A549 (cell line): ENCODE results near the gene CDC27. TPM values are rescaled to one million over a fixed set of nuclear protein-coding genes. Genes with fewer than 3 reads are reported as not detected.

ENCODE experiments used
- ATAC-seq, 2 experiments: fragments of 200-7000 bp in 1 of 2; fragments of >200 bp in 1 of 2; cut with Nextera tagmentation in 1 of 2; cut with Tn5 transposase in 1 of 2; 3 replicates each; pipeline versions ENCODE4 v1.8.0 to v1.9.1; 2018 to 2020; ENCODE audit warnings: mild to moderate bottlenecking in 1 of 2, moderate library complexity in 1 of 2
- CTCF ChIA-PET: fragments of 300-600 bp; sonication (Branson Sonifier 250); formaldehyde crosslinking; extraction: SDS; loops from one replicate; lab custom pipeline; 2021; ENCODE audit warnings: antibody characterized with exemption, inconsistent platforms; lab: Yijun Ruan, JAX
- POLR2A ChIA-PET: fragments of 350-600 bp; formaldehyde crosslinking; extraction: SDS; loops from one replicate; lab custom pipeline; 2021; ENCODE audit warnings: antibody characterized with exemption, inconsistent platforms; lab: Yijun Ruan, JAX
- DNase-seq, 2 experiments: peaks; one replicate each; pipeline versions ENCODE4 v3.0.0 to v3.0.0-alpha.2; 2011 to 2016; ENCODE audit warnings: low read depth in 1 of 2, low spot score in 1 of 2
- FAIRE-seq: peaks from 2 replicates; lab custom pipeline; 2011; peaks lifted over from hg19 to GRCh38; lab: Jason Lieb, UNC
- H3K27ac ChIP-seq, 2 experiments: fragments of >200 bp; sonication (Bioruptor Twin); formaldehyde crosslinking; 3 replicates each; pipeline ENCODE4 v1.5.1; 2016 to 2017
- H3K4me1 ChIP-seq: fragments of >200 bp; sonication (Bioruptor Twin); formaldehyde crosslinking; 3 replicates; pipeline ENCODE4 v1.6.1; 2016
- H3K4me2 ChIP-seq: fragments of >200 bp; sonication (Bioruptor Twin); formaldehyde crosslinking; 3 replicates; pipeline ENCODE4 v1.6.1; 2016
- H3K4me3 ChIP-seq: fragments of >200 bp; sonication (Bioruptor Twin); formaldehyde crosslinking; 3 replicates; pipeline ENCODE4 v1.5.1; 2016
- H3K9me3 ChIP-seq: fragments of >200 bp; sonication (Bioruptor Twin); formaldehyde crosslinking; 3 replicates; pipeline ENCODE4 v1.6.1; 2016
- ATOH8 ChIP-seq: fragments of 250-450 bp; sonication (Bioruptor Pico); IDR thresholded peaks from 2 replicates; pipeline ENCODE4 v1.5.0; 2020; ENCODE audit warnings: low read depth, mild to moderate bottlenecking, moderate library complexity
- CBX8 ChIP-seq: fragments of 200-600 bp; sonication (generic); IDR thresholded peaks from 2 replicates; pipeline ENCODE4 v1.6.1; 2016
- CEBPB ChIP-seq, 2 experiments: fragments of >200 bp in 1 of 2; sonication (Bioruptor Twin) in 1 of 2; formaldehyde crosslinking in 1 of 2; IDR thresholded peaks; 2 replicates each; pipeline ENCODE4 v1.6.1; 2012 to 2016
- CHD2 ChIP-seq: fragments of 150-350 bp; IDR thresholded peaks from 2 replicates; pipeline ENCODE4 v1.6.1; 2014; ENCODE audit warnings: low read length; ENCODE audit not compliant: partially characterized antibody
- CHD4 ChIP-seq: fragments of 200-600 bp; sonication (generic); IDR thresholded peaks from 2 replicates; pipeline ENCODE4 v1.6.1; 2016; ENCODE audit warnings: antibody characterized with exemption, mild to moderate bottlenecking, borderline replicate concordance
- FOXS1 ChIP-seq: fragments of 250-450 bp; sonication (Bioruptor Pico); IDR thresholded peaks from 2 replicates; pipeline ENCODE4 v1.5.0; 2020; ENCODE audit warnings: mild to moderate bottlenecking, moderate library complexity
- HDAC2 ChIP-seq: fragments of 200-600 bp; sonication (generic); IDR thresholded peaks from 2 replicates; pipeline ENCODE4 v1.6.1; 2016
- HES2 ChIP-seq: fragments of >200 bp; sonication (Bioruptor Twin); formaldehyde crosslinking; IDR thresholded peaks from 2 replicates; pipeline ENCODE4 v1.6.1; 2016
- HMGXB4 ChIP-seq: fragments of 250-450 bp; sonication (Bioruptor Pico); IDR thresholded peaks from 2 replicates; pipeline ENCODE4 v1.5.0; 2021; ENCODE audit warnings: mild to moderate bottlenecking, moderate library complexity, borderline replicate concordance
- HOXA7 ChIP-seq: fragments of 250-450 bp; sonication (Bioruptor Pico); IDR thresholded peaks from 2 replicates; pipeline ENCODE4 v1.5.0; 2020; ENCODE audit warnings: mild to moderate bottlenecking, moderate library complexity
- HOXB13 ChIP-seq: fragments of 250-450 bp; sonication (Bioruptor Pico); IDR thresholded peaks from 2 replicates; pipeline ENCODE4 v1.5.0; 2020; ENCODE audit warnings: low read depth, mild to moderate bottlenecking, moderate library complexity
- JUNB ChIP-seq: fragments of >200 bp; sonication (Bioruptor Twin); formaldehyde crosslinking; IDR thresholded peaks from 2 replicates; pipeline ENCODE4 v1.6.1; 2016
- MAFK ChIP-seq: fragments of 450-650 bp; IDR thresholded peaks from 2 replicates; pipeline ENCODE4 v1.6.1; 2014; ENCODE audit not compliant: partially characterized antibody
- NPAS2 ChIP-seq: fragments of 250-450 bp; sonication (Bioruptor Pico); IDR thresholded peaks from 2 replicates; pipeline ENCODE4 v1.8.0; 2022; ENCODE audit warnings: mild to moderate bottlenecking, moderate library complexity, borderline replicate concordance
- NR3C1 ChIP-seq: fragments of >200 bp; sonication (Bioruptor Twin); formaldehyde crosslinking; IDR thresholded peaks from 3 replicates; pipeline ENCODE4 v1.6.1; 2017
- PHF8 ChIP-seq: fragments of 200-600 bp; sonication (generic); IDR thresholded peaks from 2 replicates; pipeline ENCODE4 v1.6.1; 2016; ENCODE audit warnings: low read depth, mild to moderate bottlenecking, antibody characterized with exemption, moderate library complexity, borderline replicate concordance
- POLR2AphosphoS2 ChIP-seq: conservative IDR thresholded peaks from 2 replicates; pipeline ENCODE4 v1.6.1; 2012; ENCODE audit warnings: low read length, improper control_type of control experiment, inconsistent platforms
- RAD21 ChIP-seq, 2 experiments: fragments of >200 bp in 1 of 2; sonication (Bioruptor Twin) in 1 of 2; formaldehyde crosslinking in 1 of 2; IDR thresholded peaks in 1 of 2; conservative IDR thresholded peaks in 1 of 2; 2 replicates in 1 of 2; 3 replicates in 1 of 2; pipeline ENCODE4 v1.6.1; 2012 to 2018; ENCODE audit warnings: inconsistent platforms in 1 of 2
- RFX5 ChIP-seq: fragments of 450-650 bp; IDR thresholded peaks from 2 replicates; pipeline ENCODE4 v1.7.1; 2014; ENCODE audit warnings: antibody characterized with exemption, mild to moderate bottlenecking, moderate library complexity
- RNF2 ChIP-seq: fragments of 200-600 bp; sonication (generic); IDR thresholded peaks from 2 replicates; pipeline ENCODE4 v1.6.1; 2016; ENCODE audit warnings: low read depth, mild to moderate bottlenecking, antibody characterized with exemption, moderate library complexity, borderline replicate concordance
- SREBF2 ChIP-seq: fragments of 450-650 bp; IDR thresholded peaks from 2 replicates; pipeline ENCODE4 v1.6.1; 2014; ENCODE audit warnings: mild to moderate bottlenecking, moderate library complexity
- ZFP36 ChIP-seq: fragments of 450-650 bp; IDR thresholded peaks from 2 replicates; pipeline ENCODE4 v1.6.1; 2014; ENCODE audit warnings: borderline replicate concordance; ENCODE audit not compliant: partially characterized antibody
- WGBS: methylation state at CpG from one replicate; pipeline ENCODE4 v1.1.6; 2017; ENCODE audit errors: missing lambda C conversion rate; 5-methylcytosine and 5-hydroxymethylcytosine counted together
- polyA plus RNA-seq, 4 experiments: library from polyadenylated mRNA; depleted of rRNA in 3 of 4; stranded (reverse); fragments of >200 nt; fragmentation: RNase III in 1 of 4; extraction: RNeasy Plus Mini Kit Qiagen cat#74134 plus additional on column Dnase treatment in 1 of 4; gene quantifications; 2 replicates in 3 of 4; 3 replicates in 1 of 4; pipeline ENCODE4 v1.2.3, GENCODE V29; 2011 to 2017
- TF ChIP-seq, protein P1 (sequence below): IDR thresholded peaks from 2 replicates; pipeline ENCODE4 v1.6.1; 2012
- TF ChIP-seq, protein P2 (sequence below): fragments of 450-650 bp; IDR thresholded peaks from 2 replicates; pipeline ENCODE4 v1.6.1; 2014; ENCODE audit warnings: antibody characterized with exemption
- TF ChIP-seq, protein P3 (sequence below): IDR thresholded peaks from 2 replicates; pipeline ENCODE4 v1.6.1; 2012; ENCODE audit warnings: low read depth, borderline replicate concordance
- TF ChIP-seq, protein P4 (sequence below): fragments of >200 bp; sonication (Bioruptor Twin); formaldehyde crosslinking; IDR thresholded peaks from 3 replicates; pipeline ENCODE4 v1.5.1; 2016
- TF ChIP-seq, protein P5 (sequence below): fragments of >200 bp; sonication (Bioruptor Twin); formaldehyde crosslinking; IDR thresholded peaks from 3 replicates; pipeline ENCODE4 v1.6.1; 2016

CDC27 gene
- polyA plus RNA-seq, 2 of the 4 experiments (the other 2 are of a cell fraction), result 88.0 to 150 TPM

GRCh38 chr17:47102914-47103313 lies 86.2 kb downstream of the CDC27 start:
- Histone ChIP-seq H3K27ac (no peak overlapping the region), H3K4me1 (peaks cover 13% of the 10 kb centered on the region), H3K4me3 (no peak overlapping the region)
- CTCF ChIA-PET, result interaction anchor here (0.6 kb wide), 1 partner anchor 36 kb away, joined by 3 read pairs; no protein-coding TSS in a partner anchor
- FAIRE-seq (no peak), DNase-seq (no peak)
- TF ChIP-seq ATOH8 (CRISPR knock-in tag) (no peak), RAD21 (conservative IDR thresholded peaks at IDR 0.05 in 1 of 2, IDR thresholded peaks at IDR 0.05 in 1 of 2) (no peak), SREBF2 (no peak), HOXB13 (CRISPR knock-in tag) (no peak), CBX8 (no peak), HDAC2 (no peak), CHD2 (no peak)
- TF ChIP-seq, protein P1, sequence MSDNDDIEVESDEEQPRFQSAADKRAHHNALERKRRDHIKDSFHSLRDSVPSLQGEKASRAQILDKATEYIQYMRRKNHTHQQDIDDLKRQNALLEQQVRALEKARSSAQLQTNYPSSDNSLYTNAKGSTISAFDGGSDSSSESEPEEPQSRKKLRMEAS, result no peak
- TF ChIP-seq, protein P2, sequence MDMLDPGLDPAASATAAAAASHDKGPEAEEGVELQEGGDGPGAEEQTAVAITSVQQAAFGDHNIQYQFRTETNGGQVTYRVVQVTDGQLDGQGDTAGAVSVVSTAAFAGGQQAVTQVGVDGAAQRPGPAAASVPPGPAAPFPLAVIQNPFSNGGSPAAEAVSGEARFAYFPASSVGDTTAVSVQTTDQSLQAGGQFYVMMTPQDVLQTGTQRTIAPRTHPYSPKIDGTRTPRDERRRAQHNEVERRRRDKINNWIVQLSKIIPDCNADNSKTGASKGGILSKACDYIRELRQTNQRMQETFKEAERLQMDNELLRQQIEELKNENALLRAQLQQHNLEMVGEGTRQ, result no peak
- TF ChIP-seq, all 56 proteins: peak for 0
- no peak for ATAC-seq
- 92% methylated on average over 4 of the region's 4 CpGs for WGBS
- POLR2A ChIA-PET, result no interaction called here
- H3K4me2 ChIP-seq, result no peak overlapping the region
- no peaks in the 10 kb centered on the region for H3K9me3 ChIP-seq

- DNase-seq, result peak; percentile 71 to 93
- ChIA-PET CTCF (interaction anchor here (0.7 kb wide), 1 partner anchor 21 kb away, joined by 3 read pairs; no protein-coding TSS in a partner anchor), POLR2A (no interaction called here)
- Histone ChIP-seq H3K27ac (peak overlapping the region; percentile 89 to 94), H3K4me1 (peaks cover 13% of the 10 kb centered on the region), H3K9me3 (no peaks in the 10 kb centered on the region), H3K4me3 (peak overlapping the region; percentile 90), H3K4me2 (peak overlapping the region; percentile 84)
- ATAC-seq, result peak; percentile 100
- no peak for FAIRE-seq
- WGBS, result 0% methylated on average over 25 of the region's 42 CpGs
- TF ChIP-seq CHD4 (no peak), HES2 (no peak), RFX5 (no peak), ZFP36 (no peak), POLR2AphosphoS2 (no peak), NPAS2 (CRISPR knock-in tag) (no peak), NR3C1 (no peak), MAFK (no peak), HOXA7 (CRISPR knock-in tag) (no peak), HOXB13 (CRISPR knock-in tag) (no peak), FOXS1 (no peak), PHF8 (peak; percentile 57), HMGXB4 (CRISPR knock-in tag) (no peak), RNF2 (no peak), CEBPB (IDR thresholded peaks at IDR 0.05) (no peak), JUNB (no peak)
- TF ChIP-seq, protein P3, sequence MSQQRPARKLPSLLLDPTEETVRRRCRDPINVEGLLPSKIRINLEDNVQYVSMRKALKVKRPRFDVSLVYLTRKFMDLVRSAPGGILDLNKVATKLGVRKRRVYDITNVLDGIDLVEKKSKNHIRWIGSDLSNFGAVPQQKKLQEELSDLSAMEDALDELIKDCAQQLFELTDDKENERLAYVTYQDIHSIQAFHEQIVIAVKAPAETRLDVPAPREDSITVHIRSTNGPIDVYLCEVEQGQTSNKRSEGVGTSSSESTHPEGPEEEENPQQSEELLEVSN, result no peak
- TF ChIP-seq, protein P4, sequence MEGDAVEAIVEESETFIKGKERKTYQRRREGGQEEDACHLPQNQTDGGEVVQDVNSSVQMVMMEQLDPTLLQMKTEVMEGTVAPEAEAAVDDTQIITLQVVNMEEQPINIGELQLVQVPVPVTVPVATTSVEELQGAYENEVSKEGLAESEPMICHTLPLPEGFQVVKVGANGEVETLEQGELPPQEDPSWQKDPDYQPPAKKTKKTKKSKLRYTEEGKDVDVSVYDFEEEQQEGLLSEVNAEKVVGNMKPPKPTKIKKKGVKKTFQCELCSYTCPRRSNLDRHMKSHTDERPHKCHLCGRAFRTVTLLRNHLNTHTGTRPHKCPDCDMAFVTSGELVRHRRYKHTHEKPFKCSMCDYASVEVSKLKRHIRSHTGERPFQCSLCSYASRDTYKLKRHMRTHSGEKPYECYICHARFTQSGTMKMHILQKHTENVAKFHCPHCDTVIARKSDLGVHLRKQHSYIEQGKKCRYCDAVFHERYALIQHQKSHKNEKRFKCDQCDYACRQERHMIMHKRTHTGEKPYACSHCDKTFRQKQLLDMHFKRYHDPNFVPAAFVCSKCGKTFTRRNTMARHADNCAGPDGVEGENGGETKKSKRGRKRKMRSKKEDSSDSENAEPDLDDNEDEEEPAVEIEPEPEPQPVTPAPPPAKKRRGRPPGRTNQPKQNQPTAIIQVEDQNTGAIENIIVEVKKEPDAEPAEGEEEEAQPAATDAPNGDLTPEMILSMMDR, result no peak
- TF ChIP-seq, protein P2, result no peak
- TF ChIP-seq, protein P5, sequence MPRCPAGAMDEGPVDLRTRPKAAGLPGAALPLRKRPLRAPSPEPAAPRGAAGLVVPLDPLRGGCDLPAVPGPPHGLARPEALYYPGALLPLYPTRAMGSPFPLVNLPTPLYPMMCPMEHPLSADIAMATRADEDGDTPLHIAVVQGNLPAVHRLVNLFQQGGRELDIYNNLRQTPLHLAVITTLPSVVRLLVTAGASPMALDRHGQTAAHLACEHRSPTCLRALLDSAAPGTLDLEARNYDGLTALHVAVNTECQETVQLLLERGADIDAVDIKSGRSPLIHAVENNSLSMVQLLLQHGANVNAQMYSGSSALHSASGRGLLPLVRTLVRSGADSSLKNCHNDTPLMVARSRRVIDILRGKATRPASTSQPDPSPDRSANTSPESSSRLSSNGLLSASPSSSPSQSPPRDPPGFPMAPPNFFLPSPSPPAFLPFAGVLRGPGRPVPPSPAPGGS, result peak; percentile 65; the same call in 1 of the 3 replicates
Measured at GRCh38 chr17:47099987-47100711, 88.9 kb downstream of the CDC27 start.
